WTC11 (cell line): Measurements from ENCODE around the gene CPVL. TPM values are rescaled to one million over a fixed set of nuclear protein-coding genes. Genes with fewer than 3 reads are reported as not detected.

Experiments used
- ATAC-seq: fragments of 200-7000 bp; cut with Tn5 transposase; 2 replicates; pipeline ENCODE4 v1.10.0; 2021; ENCODE audit warnings: mild to moderate bottlenecking, moderate library complexity
- CTCF ChIA-PET: fragments of 300-600 bp; sonication (Branson Sonifier 250); formaldehyde crosslinking; loops from one replicate; lab custom pipeline; 2021; ENCODE audit warnings: antibody characterized with exemption; lab: Charles Lee
- POLR2A ChIA-PET: fragments of 350-600 bp; sonication (Branson Sonifier 250); formaldehyde crosslinking; loops from one replicate; lab custom pipeline; 2021; ENCODE audit warnings: antibody characterized with exemption; lab: Charles Lee
- DNase-seq: peaks from one replicate; pipeline ENCODE4 v3.0.0; 2021; ENCODE audit warnings: low spot score
- H3K27ac Mint-ChIP-seq: 2 replicates; pipeline ENCODE4 v1.8.0; 2021; ENCODE audit warnings: mixed read lengths
- H3K27me3 Mint-ChIP-seq: 2 replicates; pipeline ENCODE4 v1.8.0; 2021; ENCODE audit warnings: low read depth, mild to moderate bottlenecking, moderate library complexity, mixed read lengths
- H3K36me3 Mint-ChIP-seq: 2 replicates; pipeline ENCODE4 v1.8.0; 2021; ENCODE audit warnings: mixed read lengths
- H3K4me1 Mint-ChIP-seq: 2 replicates; pipeline ENCODE4 v1.8.0; 2022; ENCODE audit warnings: mixed read lengths
- H3K4me3 Mint-ChIP-seq: 2 replicates; pipeline ENCODE4 v1.8.0; 2021; ENCODE audit warnings: mild to moderate bottlenecking, moderate library complexity, mixed read lengths
- H3K9me3 Mint-ChIP-seq: 2 replicates; pipeline ENCODE4 v1.8.0; 2021; ENCODE audit warnings: mixed read lengths
- ATF3 ChIP-seq: sonication (generic); formaldehyde crosslinking; conservative IDR thresholded peaks from 2 replicates; pipeline ENCODE4 v1.8.1; 2022; ENCODE audit warnings: mild to moderate bottlenecking, missing genetic modification reagents
- CBFB ChIP-seq: sonication (generic); formaldehyde crosslinking; IDR thresholded peaks from 2 replicates; pipeline ENCODE4 v1.8.1; 2022; ENCODE audit warnings: mild to moderate bottlenecking, low read depth, missing genetic modification reagents
- E2F1 ChIP-seq: sonication (generic); formaldehyde crosslinking; IDR thresholded peaks from 2 replicates; pipeline ENCODE4 v1.8.0; 2022; ENCODE audit warnings: mild to moderate bottlenecking, missing genetic modification reagents
- ETV6 ChIP-seq: sonication (generic); formaldehyde crosslinking; IDR thresholded peaks from 2 replicates; pipeline ENCODE4 v1.8.1; 2022; ENCODE audit warnings: mild to moderate bottlenecking, missing genetic modification reagents
- FOXJ3 ChIP-seq: sonication (generic); formaldehyde crosslinking; IDR thresholded peaks from 2 replicates; pipeline ENCODE4 v1.9.0; 2021; ENCODE audit warnings: missing genetic modification reagents, mild to moderate bottlenecking, borderline replicate concordance
- GTF2I ChIP-seq: fragments of 250-450 bp; sonication (Bioruptor Pico); conservative IDR thresholded peaks from 2 replicates; pipeline ENCODE4 v1.4.0; 2021; ENCODE audit warnings: mild to moderate bottlenecking
- IRF2 ChIP-seq: sonication (generic); formaldehyde crosslinking; IDR thresholded peaks from 2 replicates; pipeline ENCODE4 v1.8.0; 2022; ENCODE audit warnings: low read depth, missing genetic modification reagents, borderline replicate concordance
- NR1H2 ChIP-seq: sonication (generic); formaldehyde crosslinking; IDR thresholded peaks from 2 replicates; pipeline ENCODE4 v1.9.0; 2021; ENCODE audit warnings: mild to moderate bottlenecking, moderate library complexity, missing genetic modification reagents
- OVOL2 ChIP-seq: fragments of 250-450 bp; sonication (Bioruptor Pico); IDR thresholded peaks from 2 replicates; pipeline ENCODE4 v1.9.0; 2021; ENCODE audit warnings: mild to moderate bottlenecking, borderline replicate concordance
- PRDM15 ChIP-seq: sonication (generic); formaldehyde crosslinking; IDR thresholded peaks from 2 replicates; pipeline ENCODE4 v1.8.0; 2022; ENCODE audit warnings: missing genetic modification reagents
- PREB ChIP-seq: sonication (generic); formaldehyde crosslinking; IDR thresholded peaks from 2 replicates; pipeline ENCODE4 v1.8.1; 2022; ENCODE audit warnings: mild to moderate bottlenecking, missing genetic modification reagents, moderate library complexity, borderline replicate concordance
- RELA ChIP-seq: sonication (generic); formaldehyde crosslinking; IDR thresholded peaks from 2 replicates; pipeline ENCODE4 v1.8.1; 2022; ENCODE audit warnings: missing genetic modification reagents, mild to moderate bottlenecking, borderline replicate concordance
- SP1 ChIP-seq: sonication (generic); formaldehyde crosslinking; conservative IDR thresholded peaks from 2 replicates; pipeline ENCODE4 v1.8.1; 2022; ENCODE audit warnings: missing genetic modification reagents
- USF2 ChIP-seq: sonication (generic); formaldehyde crosslinking; IDR thresholded peaks from 2 replicates; pipeline ENCODE4 v1.8.1; 2023; ENCODE audit warnings: mild to moderate bottlenecking, missing genetic modification reagents, moderate library complexity
- ZNF317 ChIP-seq: sonication (generic); formaldehyde crosslinking; IDR thresholded peaks from 2 replicates; pipeline ENCODE4 v1.8.1; 2023; ENCODE audit warnings: low read depth, mild to moderate bottlenecking, moderate library complexity, missing genetic modification reagents, borderline replicate concordance
- ZNF396 ChIP-seq: fragments of 250-450 bp; sonication (Bioruptor Pico); IDR thresholded peaks from 2 replicates; pipeline ENCODE4 v1.8.0; 2021; ENCODE audit warnings: mild to moderate bottlenecking, moderate library complexity, borderline replicate concordance
- ZNF416 ChIP-seq: fragments of 250-450 bp; sonication (Bioruptor Pico); IDR thresholded peaks from 2 replicates; pipeline ENCODE4 v1.9.0; 2021; ENCODE audit warnings: mild to moderate bottlenecking, inconsistent platforms
- ZNF425 ChIP-seq: fragments of 250-450 bp; sonication (Bioruptor Pico); conservative IDR thresholded peaks from 2 replicates; pipeline ENCODE4 v1.9.0; 2021; ENCODE audit warnings: mild to moderate bottlenecking
- total RNA-seq: library from RNA; stranded (reverse); gene quantifications from 3 replicates; pipeline ENCODE4 v1.2.3, GENCODE V29; 2021

Gene CPVL
- total RNA-seq, 1 experiment from 2014 or later = 34.2 TPM

- TF ChIP-seq PRDM15 (CRISPR knock-in tag) (no peak), CBFB (no peak)
Measured at GRCh38 chr7:29127527-29127926, 18.8 kb downstream of the CPVL start (continued).

GRCh38 chr7:29126804-29127203 lies 19.5 kb downstream of the CPVL start:
- CTCF ChIA-PET = no interaction called here
- Mint-ChIP-seq H3K4me3 (no peak overlapping the region), H3K36me3 (peaks cover 4% of the 10 kb centered on the region), H3K27me3 (no peaks in the 10 kb centered on the region), H3K27ac (peak overlapping the region; percentile 8; the same call in 1 of the 2 replicates), H3K9me3 (no peaks in the 10 kb centered on the region), H3K4me1 (peaks cover 39% of the 10 kb centered on the region)
- POLR2A ChIA-PET = no interaction called here
- no peak for DNase-seq
- TF ChIP-seq ZNF317 (CRISPR knock-in tag) = no peak
- no peak for TF ChIP-seq USF2 (CRISPR knock-in tag)
- no peak for TF ChIP-seq FOXJ3 (CRISPR knock-in tag)
- no peak for TF ChIP-seq ETV6 (CRISPR knock-in tag)
- TF ChIP-seq RELA = no peak
- no peak for TF ChIP-seq NR1H2 (CRISPR knock-in tag)
- TF ChIP-seq E2F1 = no peak
- no peak for TF ChIP-seq SP1 (CRISPR knock-in tag)
- TF ChIP-seq ZNF416 (CRISPR knock-in tag) = no peak
- TF ChIP-seq PREB = no peak
- no peak for TF ChIP-seq IRF2 (CRISPR knock-in tag)
- no peak for TF ChIP-seq OVOL2 (CRISPR knock-in tag)
- no peak for TF ChIP-seq ZNF425 (CRISPR knock-in tag)
- no peak for TF ChIP-seq ATF3 (CRISPR knock-in tag)
- TF ChIP-seq GTF2I (CRISPR knock-in tag) = no peak
- no peak for TF ChIP-seq ZNF396 (CRISPR knock-in tag)
- no peak for ATAC-seq
